ENCODE measurements around the gene GJC3. TPM values are rescaled to one million over a fixed set of nuclear protein-coding genes. Genes with fewer than 3 reads are reported as not detected.

GJC3 gene
- total RNA-seq, 6 experiments from 2014 or later, result not detected

- no peaks in the 10 kb centered on the region for H3K4me1 Mint-ChIP-seq (ENCODE audit: low read depth)
- no peak overlapping the region for H3K27ac Mint-ChIP-seq
- no peak for TF ChIP-seq CTCF (IDR thresholded peaks at IDR 0.05)
- H3K36me3 Mint-ChIP-seq (ENCODE audit: low read depth), result peaks cover 37% of the 10 kb centered on the region
- DNase-seq, result no peak
- no peaks in the 10 kb centered on the region for H3K9me3 Mint-ChIP-seq
- H3K27me3 Mint-ChIP-seq (ENCODE audit: insufficient read depth), result no peaks in the 10 kb centered on the region; the same call in 1 of the 2 replicates
- no peak overlapping the region for H3K4me3 Mint-ChIP-seq
Observed at GRCh38 chr7:99899830-99900519, 29.4 kb downstream of the GJC3 start.

GRCh38 chr7:99898836-99899235 is 30.6 kb downstream of the GJC3 start:
- TF ChIP-seq CTCF (IDR thresholded peaks at IDR 0.05), result no peak

GRCh38 chr7:99898023-99898357 is 31.4 kb downstream of the GJC3 start:
- DNase-seq, result no peak
- TF ChIP-seq CTCF (IDR thresholded peaks at IDR 0.05), result no peak
- Mint-ChIP-seq H3K36me3 (ENCODE audit: low read depth) (peaks cover 23% of the 10 kb centered on the region), H3K27ac (no peak overlapping the region), H3K9me3 (no peaks in the 10 kb centered on the region), H3K27me3 (ENCODE audit: insufficient read depth) (no peaks in the 10 kb centered on the region; the same call in none of the 2 replicates), H3K4me3 (no peak overlapping the region), H3K4me1 (ENCODE audit: low read depth) (no peaks in the 10 kb centered on the region)

More at GRCh38 chr7:99898836-99899235, 30.6 kb downstream of the GJC3 start:
- Mint-ChIP-seq H3K27ac (no peak overlapping the region), H3K9me3 (no peaks in the 10 kb centered on the region), H3K27me3 (ENCODE audit: insufficient read depth) (no peaks in the 10 kb centered on the region; the same call in 1 of the 2 replicates), H3K36me3 (ENCODE audit: low read depth) (peaks cover 31% of the 10 kb centered on the region), H3K4me3 (no peak overlapping the region), H3K4me1 (ENCODE audit: low read depth) (no peaks in the 10 kb centered on the region)
- DNase-seq, result no peak

- no peaks in the 10 kb centered on the region for H3K9me3 Mint-ChIP-seq
Observed at GRCh38 chr7:99897322-99898022, 31.9 kb downstream of the GJC3 start.

GRCh38 chr7:99894738-99895137 is 34.7 kb downstream of the GJC3 start:
- Mint-ChIP-seq H3K4me1 (ENCODE audit: low read depth) (no peaks in the 10 kb centered on the region), H3K27me3 (ENCODE audit: insufficient read depth) (no peaks in the 10 kb centered on the region; the same call in none of the 2 replicates), H3K36me3 (ENCODE audit: low read depth) (peaks cover 30% of the 10 kb centered on the region), H3K9me3 (no peaks in the 10 kb centered on the region), H3K4me3 (no peak overlapping the region), H3K27ac (no peak overlapping the region)
- no peak for DNase-seq
- TF ChIP-seq CTCF (IDR thresholded peaks at IDR 0.05), result no peak

More at GRCh38 chr7:99897322-99898022, 31.9 kb downstream of the GJC3 start:
- peaks cover 23% of the 10 kb centered on the region for H3K36me3 Mint-ChIP-seq (ENCODE audit: low read depth)
- H3K27ac Mint-ChIP-seq, result no peak overlapping the region
- no peak overlapping the region for H3K4me3 Mint-ChIP-seq
- no peaks in the 10 kb centered on the region for H3K4me1 Mint-ChIP-seq (ENCODE audit: low read depth)
- no peak for TF ChIP-seq CTCF (IDR thresholded peaks at IDR 0.05)
- H3K27me3 Mint-ChIP-seq (ENCODE audit: insufficient read depth), result no peaks in the 10 kb centered on the region; the same call in none of the 2 replicates
- DNase-seq, result no peak

Data from HFFc6 (cell line).